K562 (cell line): ENCODE results near the gene SULT2B1. TPM values are rescaled to one million over a fixed set of nuclear protein-coding genes. Genes with fewer than 3 reads are reported as not detected.

ENCODE experiments used
- BCLAF1 ChIP-seq, 2 experiments: fragments of 450-650 bp in 1 of 2; IDR thresholded peaks; 2 replicates each; pipeline ENCODE4 v1.6.1; 2011 to 2017; ENCODE audit warnings: low read depth in 2 of 2, antibody characterized with exemption in 1 of 2, borderline replicate concordance in 1 of 2, low read length in 1 of 2, mild to moderate bottlenecking in 1 of 2, mixed read lengths in 1 of 2; ENCODE audit not compliant: control insufficient read depth in 1 of 2
- BRF1 ChIP-seq: IDR thresholded peaks from 3 replicates; pipeline ENCODE4 v1.6.1; 2011; ENCODE audit warnings: borderline replicate concordance, mild to moderate bottlenecking; ENCODE audit not compliant: insufficient read length; ENCODE audit errors: extremely low read depth
- CREB3L1 ChIP-seq: fragments of 450-650 bp; IDR thresholded peaks from 2 replicates; pipeline ENCODE4 v1.6.1; 2014; ENCODE audit warnings: low read depth, mild to moderate bottlenecking, moderate library complexity, borderline replicate concordance
- GABPA ChIP-seq: fragments of 200-800 bp; sonication (Bioruptor generic); conservative IDR thresholded peaks from 2 replicates; pipeline ENCODE4 v1.6.1; 2016; ENCODE audit warnings: low read depth, missing genetic modification characterization, missing compliant biosample characterization
- HSF4 ChIP-seq: fragments of 250-450 bp; sonication (Bioruptor Pico); IDR thresholded peaks from 2 replicates; pipeline ENCODE4 v2.1.2; 2022; ENCODE audit warnings: mild to moderate bottlenecking, moderate library complexity, borderline replicate concordance
- NFIC ChIP-seq: fragments of 450-650 bp; IDR thresholded peaks from 2 replicates; pipeline ENCODE4 v1.6.1; 2017; ENCODE audit warnings: mild to moderate bottlenecking, inconsistent platforms
- NR2F6 ChIP-seq: fragments of 450-650 bp; formaldehyde crosslinking; IDR thresholded peaks from 2 replicates; pipeline ENCODE4 v1.4.0; 2020; ENCODE audit warnings: mild to moderate bottlenecking
- RBFOX2 ChIP-seq: fragments of 200-400 bp; formaldehyde crosslinking; IDR thresholded peaks from 2 replicates; pipeline ENCODE4 v1.6.1; 2017; ENCODE audit warnings: low read depth, mild to moderate bottlenecking, low read length, moderate library complexity
- RBM22 ChIP-seq: fragments of 200-400 bp; formaldehyde crosslinking; IDR thresholded peaks from 2 replicates; pipeline ENCODE4 v1.6.1; 2018; ENCODE audit warnings: low read length, low read depth; ENCODE audit not compliant: poor library complexity, severe bottlenecking
- TSC22D4 ChIP-seq: fragments of 450-650 bp; IDR thresholded peaks from 2 replicates; pipeline ENCODE4 v1.6.1; 2016; ENCODE audit warnings: missing genetic modification characterization, missing biosample characterization, control low read depth
- U2AF1 ChIP-seq: fragments of 200-400 bp; formaldehyde crosslinking; optimal IDR thresholded peaks from 2 replicates; pipeline ENCODE3; 2017; ENCODE audit warnings: mild to moderate bottlenecking, low read depth, low read length, moderate library complexity
- U2AF2 ChIP-seq: fragments of 200-400 bp; formaldehyde crosslinking; optimal IDR thresholded peaks from 2 replicates; pipeline ENCODE3; 2017; ENCODE audit warnings: low read depth, mild to moderate bottlenecking, low read length
- ZNF444 ChIP-seq: fragments of 250-450 bp; sonication (Bioruptor Pico); IDR thresholded peaks from 2 replicates; pipeline ENCODE4 v1.4.0; 2020; ENCODE audit warnings: mild to moderate bottlenecking, moderate library complexity
- polyA plus RNA-seq, 8 experiments: library from polyadenylated mRNA; depleted of rRNA in 4 of 8; stranded (reverse) in 5 of 8; unstranded in 3 of 8; fragments of >200 nt; fragmentation: Nextera tagmentation in 2 of 8; fragmentation: Illumina TruSeq in 1 of 8; extraction: Ambion mirVana in 2 of 8; extraction: Trizol in 1 of 8; gene quantifications; 2 replicates each; pipeline versions ENCODE4 v1.2.1 to v1.2.3, GENCODE V29; 2011 to 2014; ENCODE audit warnings: inconsistent platforms in 1 of 8, missing spikeins in 1 of 8
- total RNA-seq, 7 experiments: library from RNA; depleted of rRNA in 6 of 7; stranded (reverse); fragments of >200 nt in 6 of 7; fragmentation: Illumina TruSeq in 2 of 7; extraction: Trizol in 2 of 7; gene quantifications; 2 replicates each; pipeline versions ENCODE4 v1.2.1 to v1.2.3, GENCODE V29; 2011 to 2021; ENCODE audit warnings: low replicate concordance in 1 of 7
- TF ChIP-seq, protein P1 (sequence below): fragments of 450-650 bp; formaldehyde crosslinking; IDR thresholded peaks from 2 replicates; pipeline ENCODE4 v1.4.0; 2022; ENCODE audit warnings: missing genetic modification characterization

SULT2B1 gene
- total and polyA plus RNA-seq, 9 of the 15 experiments (the other 6 are each of a cell fraction or from before 2014, with no cell fraction given) = 0.09 to 0.62 (median 0.22) TPM; not detected in 2

DNA sequence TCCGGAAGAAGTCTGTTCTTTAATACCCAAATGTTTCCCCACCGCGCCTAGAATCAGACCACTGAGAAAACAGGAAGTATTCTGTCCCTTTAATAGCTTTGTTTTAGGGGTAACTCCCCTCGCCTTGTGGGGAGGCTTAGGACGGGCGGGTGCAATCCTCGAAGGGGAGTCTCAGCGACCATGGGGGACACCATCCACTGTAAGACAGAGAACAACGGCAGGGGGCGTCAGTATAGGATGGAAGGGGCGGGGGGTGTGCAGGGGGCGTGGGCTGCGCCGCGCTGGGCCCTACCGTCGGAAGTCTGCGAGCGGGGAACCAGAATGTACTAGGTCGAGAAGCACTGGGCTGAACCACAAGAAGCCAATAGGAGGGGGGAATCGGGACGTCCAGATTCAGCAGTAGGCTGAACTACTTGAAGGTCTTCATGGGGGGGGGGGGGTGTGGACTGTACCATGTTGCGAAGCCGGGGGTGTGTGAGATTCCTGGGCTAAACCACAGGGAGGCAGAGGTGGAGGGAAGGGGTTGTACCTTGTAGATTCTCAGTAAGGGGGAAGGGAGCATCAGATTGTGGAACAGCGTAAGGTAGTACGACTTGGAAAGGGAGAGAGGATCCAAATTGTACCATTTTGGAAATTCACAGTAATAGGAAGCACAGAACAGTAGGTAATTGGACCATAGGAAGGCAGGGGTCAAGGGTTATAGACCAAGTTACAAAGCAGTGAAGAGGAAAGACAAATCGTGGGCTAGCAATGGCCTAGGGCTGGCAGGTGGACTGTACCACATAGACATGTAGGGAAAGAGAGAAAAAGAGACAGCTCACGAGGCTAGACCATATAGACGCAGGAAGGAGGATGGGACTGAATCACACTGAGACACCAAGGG is 86.2 kb downstream of the SULT2B1 start (continued):
- TF ChIP-seq BCLAF1 (IDR thresholded peaks at IDR 0.05; ENCODE audit: borderline replicate concordance in 1 of 2, control insufficient read depth in 1 of 2, low read depth in 2 of 2, low read length in 1 of 2) (peak in 1 of 2 experiments; percentile 92; a peak in 2 of 4 replicates), GABPA (peak; percentile 65), HSF4 (CRISPR knock-in tag) (no peak), BRF1 (no peak), NR2F6 (CRISPR knock-in tag) (no peak), RBFOX2 (no peak; the same call in none of the 2 replicates), NFIC (peak; percentile 76), RBM22 (no peak), TSC22D4 (tag) (no peak), U2AF1 (no peak), ZNF444 (CRISPR knock-in tag) (no peak), U2AF2 (no peak), CREB3L1 (0 out of 2 replicates have a peak, but pooled peaks have one; percentile 12)
- TF ChIP-seq, protein P1, sequence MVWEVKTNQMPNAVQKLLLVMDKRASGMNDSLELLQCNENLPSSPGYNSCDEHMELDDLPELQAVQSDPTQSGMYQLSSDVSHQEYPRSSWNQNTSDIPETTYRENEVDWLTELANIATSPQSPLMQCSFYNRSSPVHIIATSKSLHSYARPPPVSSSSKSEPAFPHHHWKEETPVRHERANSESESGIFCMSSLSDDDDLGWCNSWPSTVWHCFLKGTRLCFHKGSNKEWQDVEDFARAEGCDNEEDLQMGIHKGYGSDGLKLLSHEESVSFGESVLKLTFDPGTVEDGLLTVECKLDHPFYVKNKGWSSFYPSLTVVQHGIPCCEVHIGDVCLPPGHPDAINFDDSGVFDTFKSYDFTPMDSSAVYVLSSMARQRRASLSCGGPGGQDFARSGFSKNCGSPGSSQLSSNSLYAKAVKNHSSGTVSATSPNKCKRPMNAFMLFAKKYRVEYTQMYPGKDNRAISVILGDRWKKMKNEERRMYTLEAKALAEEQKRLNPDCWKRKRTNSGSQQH (CRISPR knock-in tag) = no peak
